HFF-Myc (cell line): ENCODE data around the gene FEM1C.
A peak's percentile ranks its signal among the peaks of the same experiment; 100 is the strongest.

Experiments
- DNase-seq: peaks from one replicate; pipeline ENCODE4 v3.0.0-alpha.2; 2011; ENCODE audit warnings: low read depth; ENCODE audit errors: extremely low read depth
- H3K4me3 ChIP-seq: replicated peaks from 2 replicates; pipeline ENCODE4 v1.5.1; 2011; ENCODE audit warnings: low read depth, mild to moderate bottlenecking, control low read depth, low read length
- TF ChIP-seq, protein P1 (sequence below): IDR thresholded peaks from 2 replicates; pipeline ENCODE4 v1.5.1; 2012; ENCODE audit warnings: mild to moderate bottlenecking, low read depth, low read length, control low read depth; ENCODE audit errors: missing control alignments

FEM1C gene

DNA sequence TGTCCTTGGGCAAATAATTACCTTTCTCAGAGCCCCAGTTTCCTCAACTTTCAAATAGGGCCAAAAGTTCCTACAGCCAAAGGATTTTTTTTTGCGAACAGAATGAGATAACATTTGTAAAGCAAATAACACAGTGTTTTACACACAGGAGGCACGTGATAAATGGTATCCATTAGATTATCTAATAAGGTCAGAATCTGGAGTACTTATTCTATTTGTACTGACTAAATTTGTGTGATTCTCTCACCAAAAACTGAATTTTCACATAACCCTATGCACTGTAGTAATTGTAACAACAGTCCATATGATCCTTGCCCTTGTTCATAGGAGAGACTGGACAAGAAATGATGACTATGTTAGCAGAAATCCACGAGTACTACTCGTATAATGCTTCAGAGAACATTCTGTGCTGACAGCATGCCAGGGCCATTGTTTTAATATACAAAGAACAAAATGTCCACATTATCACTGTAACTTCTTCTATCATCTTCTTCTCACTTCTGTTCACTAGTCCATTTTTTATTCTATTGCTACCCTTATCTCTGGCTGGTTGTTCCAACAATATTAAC, 13.9 kb upstream of the FEM1C start:
- H3K4me3 ChIP-seq, result no peak overlapping the region
- no peak for DNase-seq
- TF ChIP-seq, protein P1, sequence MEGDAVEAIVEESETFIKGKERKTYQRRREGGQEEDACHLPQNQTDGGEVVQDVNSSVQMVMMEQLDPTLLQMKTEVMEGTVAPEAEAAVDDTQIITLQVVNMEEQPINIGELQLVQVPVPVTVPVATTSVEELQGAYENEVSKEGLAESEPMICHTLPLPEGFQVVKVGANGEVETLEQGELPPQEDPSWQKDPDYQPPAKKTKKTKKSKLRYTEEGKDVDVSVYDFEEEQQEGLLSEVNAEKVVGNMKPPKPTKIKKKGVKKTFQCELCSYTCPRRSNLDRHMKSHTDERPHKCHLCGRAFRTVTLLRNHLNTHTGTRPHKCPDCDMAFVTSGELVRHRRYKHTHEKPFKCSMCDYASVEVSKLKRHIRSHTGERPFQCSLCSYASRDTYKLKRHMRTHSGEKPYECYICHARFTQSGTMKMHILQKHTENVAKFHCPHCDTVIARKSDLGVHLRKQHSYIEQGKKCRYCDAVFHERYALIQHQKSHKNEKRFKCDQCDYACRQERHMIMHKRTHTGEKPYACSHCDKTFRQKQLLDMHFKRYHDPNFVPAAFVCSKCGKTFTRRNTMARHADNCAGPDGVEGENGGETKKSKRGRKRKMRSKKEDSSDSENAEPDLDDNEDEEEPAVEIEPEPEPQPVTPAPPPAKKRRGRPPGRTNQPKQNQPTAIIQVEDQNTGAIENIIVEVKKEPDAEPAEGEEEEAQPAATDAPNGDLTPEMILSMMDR, result no peak

DNA sequence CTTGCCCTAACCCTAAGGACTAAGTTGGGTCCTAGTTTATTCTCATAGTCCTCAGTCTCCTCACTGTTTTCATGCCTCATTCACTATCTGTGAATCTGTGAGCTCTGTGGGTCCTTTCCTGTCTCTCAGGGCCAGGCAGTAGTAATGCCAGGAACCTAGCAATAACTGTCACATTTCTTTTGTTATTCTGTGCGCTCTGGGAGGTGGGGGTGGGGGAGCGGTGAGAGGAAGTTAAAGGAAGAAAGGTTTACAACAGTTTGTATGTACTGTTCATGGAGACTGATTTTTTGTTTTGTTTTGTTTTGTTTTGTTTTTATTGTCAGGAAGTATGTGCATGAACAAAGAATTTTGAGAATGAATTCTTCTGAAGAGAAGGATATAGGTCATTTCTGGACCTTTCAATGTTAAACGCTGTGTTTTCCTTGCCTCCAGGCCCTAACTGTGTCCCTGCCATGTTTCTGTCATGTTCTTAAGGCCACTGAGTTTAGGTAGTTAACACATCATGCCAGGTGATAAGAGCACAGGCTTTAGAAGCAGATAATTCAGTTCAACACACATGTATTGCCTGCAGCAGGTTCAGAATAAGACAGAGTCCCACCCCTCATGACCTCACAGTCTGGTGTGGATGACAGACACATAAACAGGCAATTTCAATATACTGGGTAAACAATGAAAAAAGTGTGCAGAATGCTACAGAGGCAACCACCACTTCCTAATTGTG, 13.3 kb upstream of the FEM1C start:
- no peak for DNase-seq
- no peak overlapping the region for H3K4me3 ChIP-seq
- TF ChIP-seq, protein P1, result no peak

DNA sequence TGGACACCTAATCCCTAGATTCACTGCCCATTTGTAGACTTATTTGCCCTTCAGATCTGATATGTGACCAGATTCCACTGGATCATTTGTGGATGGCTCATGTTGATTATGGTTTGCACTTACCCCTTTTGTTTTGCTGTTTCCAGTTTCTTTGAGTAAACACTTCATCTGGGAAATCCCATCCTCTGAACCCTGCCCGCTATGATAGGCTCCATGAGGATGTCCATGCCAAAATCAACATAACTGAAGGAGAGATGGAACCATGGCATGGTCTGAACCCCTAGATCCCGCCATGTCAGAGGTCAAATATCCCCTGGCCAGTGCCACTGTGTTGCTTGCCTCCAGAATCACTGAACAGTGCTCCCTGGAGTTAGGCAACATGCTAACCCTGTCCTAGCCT, 11.7 kb upstream of the FEM1C start:
- DNase-seq, result no peak
- TF ChIP-seq, protein P1, result no peak
- H3K4me3 ChIP-seq, result no peak overlapping the region

DNA sequence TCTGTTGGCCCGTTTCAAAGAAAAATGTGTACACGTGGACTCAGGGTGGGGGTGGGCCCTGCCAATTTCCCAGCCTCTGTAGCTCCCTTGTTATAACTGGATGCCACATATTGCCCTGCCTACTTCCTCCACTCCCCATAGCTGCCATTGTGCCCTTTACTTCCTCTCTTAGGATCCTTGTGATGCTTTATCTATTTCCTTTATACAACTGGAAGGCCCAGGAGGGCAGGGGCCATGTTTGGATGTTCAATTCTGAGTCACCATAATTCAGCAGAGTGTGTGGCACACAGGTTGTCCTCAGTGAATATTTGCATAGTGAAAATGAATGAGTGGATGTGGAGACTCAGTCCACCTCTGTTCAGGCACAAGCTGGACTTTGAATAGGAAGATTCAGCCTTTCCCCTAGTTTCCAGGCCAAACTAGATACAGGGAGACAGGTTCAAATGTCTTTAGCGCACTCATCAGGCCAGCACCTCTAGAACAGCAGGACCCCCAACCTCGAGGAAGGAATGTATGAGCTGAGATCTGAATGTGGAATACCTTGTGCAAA, 10.6 kb upstream of the FEM1C start:
- H3K4me3 ChIP-seq, result no peak overlapping the region
- DNase-seq, result no peak
- TF ChIP-seq, protein P1, result no peak

DNA sequence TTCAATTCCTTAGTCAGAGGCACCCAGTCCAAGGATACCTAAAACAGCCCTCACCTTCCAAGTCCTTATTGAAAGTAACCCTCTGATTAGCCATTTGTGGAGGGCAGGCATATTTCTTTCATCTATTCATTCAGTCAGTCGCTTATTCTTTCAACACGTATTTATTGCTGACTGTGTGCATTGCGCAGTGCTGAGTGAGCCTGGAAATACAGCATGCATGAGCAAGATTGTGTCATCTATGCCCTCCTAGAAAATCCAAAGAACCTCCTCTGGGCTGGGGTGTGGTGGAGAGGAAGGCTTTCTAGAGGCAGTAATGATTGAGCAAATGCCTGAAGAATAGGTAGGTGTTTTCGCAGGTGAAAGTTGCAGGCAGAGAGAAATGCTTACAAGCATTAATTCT, 8.5 kb upstream of the FEM1C start:
- TF ChIP-seq, protein P1, result no peak
- DNase-seq, result no peak
- H3K4me3 ChIP-seq, result no peak overlapping the region

DNA sequence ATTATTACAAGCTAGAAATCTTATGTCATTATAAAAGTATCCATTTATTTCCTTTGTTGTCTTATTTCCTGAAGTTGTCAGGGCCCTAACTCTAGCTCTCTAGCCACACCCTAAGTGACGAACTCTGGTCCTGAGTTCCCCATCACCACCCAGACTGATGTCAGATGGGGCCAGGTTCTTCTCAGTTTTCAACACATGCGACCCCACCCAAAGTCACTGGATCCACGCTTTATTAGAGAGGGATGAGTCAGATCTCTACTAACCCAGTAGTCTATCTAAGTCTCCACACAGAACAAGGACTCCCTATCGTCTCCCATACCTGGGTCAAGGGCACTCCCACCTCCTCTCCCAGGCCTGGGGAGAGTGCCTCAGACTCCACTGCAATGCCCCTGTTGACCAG, 6.8 kb upstream of the FEM1C start:
- no peak overlapping the region for H3K4me3 ChIP-seq
- TF ChIP-seq, protein P1, result no peak
- no peak for DNase-seq

DNA sequence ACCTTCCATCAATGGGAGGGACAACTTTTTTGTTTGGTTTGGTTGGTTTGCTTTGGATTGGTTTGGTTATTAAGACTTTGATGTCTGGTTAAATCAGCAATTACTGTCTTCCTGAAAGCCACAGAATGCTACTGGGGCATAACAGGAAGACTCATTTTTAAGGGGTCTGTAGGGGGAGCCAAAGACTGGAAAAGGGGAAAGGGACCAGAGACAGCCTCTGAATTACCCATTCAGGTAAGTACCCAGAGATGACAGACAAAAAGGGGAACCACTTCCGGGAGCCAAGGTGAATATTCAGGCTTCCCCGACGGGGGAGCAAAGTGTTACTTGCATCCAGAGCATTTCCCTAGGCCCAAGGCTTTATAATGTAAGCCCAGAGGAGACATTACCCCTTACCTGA, 4.6 kb upstream of the FEM1C start:
- H3K4me3 ChIP-seq, result no peak overlapping the region
- TF ChIP-seq, protein P1, result peak; percentile 36
- no peak for DNase-seq
